Bronchial epithelial cell (primary cell): Measurements from ENCODE around the gene RNF213. TPM values are rescaled to one million over a fixed set of nuclear protein-coding genes. Genes with fewer than 3 reads are reported as not detected.
"Not testable (repeated sequence)": the region's sequence is repeated elsewhere in the genome, so short reads cannot be mapped to it uniquely, and the experiment has no call there.

Experiments
- DNase-seq: peaks from one replicate; pipeline ENCODE4 v3.0.0-alpha.2; 2010; ENCODE audit warnings: low read depth
- FAIRE-seq: peaks from 2 replicates; lab custom pipeline; 2011; peaks lifted over from hg19 to GRCh38; lab: Jason Lieb, UNC
- H3K27me3 ChIP-seq: 2 replicates; pipeline ENCODE4 v1.5.1; 2011; ENCODE audit warnings: low read length; ENCODE audit not compliant: control insufficient read depth, insufficient read depth
- H3K36me3 ChIP-seq: 2 replicates; pipeline ENCODE4 v1.5.1; 2011; ENCODE audit warnings: low read length; ENCODE audit not compliant: control insufficient read depth, insufficient read depth
- H3K4me3 ChIP-seq: 2 replicates; pipeline ENCODE4 v1.5.1; 2011; ENCODE audit warnings: mild to moderate bottlenecking, low read depth, low read length, control low read depth
- total RNA-seq: library from RNA; depleted of rRNA; stranded (reverse); fragments of >200 nt; gene quantifications from 2 replicates; pipeline ENCODE4 v1.2.1, GENCODE V29; 2014
- TF ChIP-seq, protein P1 (sequence below): IDR thresholded peaks from 2 replicates; pipeline ENCODE4 v1.5.1; 2011; ENCODE audit warnings: mild to moderate bottlenecking, moderate library complexity, low read length, control low read depth, inconsistent platforms; ENCODE audit not compliant: insufficient read depth, severe bottlenecking

The RNF213 gene
- total RNA-seq, 1 donor from 2014 or later, result 41.3 TPM

DNA sequence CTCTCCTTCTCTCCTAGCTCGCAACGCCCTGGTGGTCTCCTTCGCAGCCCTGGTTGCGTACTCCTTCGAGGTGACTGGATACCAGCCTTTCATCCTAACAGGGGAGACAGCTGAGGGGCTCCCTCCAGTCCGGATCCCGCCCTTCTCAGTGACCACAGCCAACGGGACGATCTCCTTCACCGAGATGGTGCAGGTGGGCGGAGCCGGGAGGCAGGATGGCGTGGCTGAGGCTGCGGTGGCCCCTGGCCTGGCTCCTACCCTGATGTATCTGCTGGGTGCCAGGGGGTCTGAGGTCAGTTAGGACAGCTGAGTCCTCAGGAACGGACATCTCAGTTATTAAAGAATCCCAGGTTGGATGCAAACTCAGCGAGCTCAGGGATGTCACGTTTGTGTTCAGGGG lies 23.7 kb upstream of the RNF213 start:
- H3K27me3 ChIP-seq, result no peaks in the 10 kb centered on the region
- no peak overlapping the region for H3K4me3 ChIP-seq
- FAIRE-seq (no peak), DNase-seq (no peak)
- H3K36me3 ChIP-seq, result no peaks in the 10 kb centered on the region
- TF ChIP-seq, protein P1, sequence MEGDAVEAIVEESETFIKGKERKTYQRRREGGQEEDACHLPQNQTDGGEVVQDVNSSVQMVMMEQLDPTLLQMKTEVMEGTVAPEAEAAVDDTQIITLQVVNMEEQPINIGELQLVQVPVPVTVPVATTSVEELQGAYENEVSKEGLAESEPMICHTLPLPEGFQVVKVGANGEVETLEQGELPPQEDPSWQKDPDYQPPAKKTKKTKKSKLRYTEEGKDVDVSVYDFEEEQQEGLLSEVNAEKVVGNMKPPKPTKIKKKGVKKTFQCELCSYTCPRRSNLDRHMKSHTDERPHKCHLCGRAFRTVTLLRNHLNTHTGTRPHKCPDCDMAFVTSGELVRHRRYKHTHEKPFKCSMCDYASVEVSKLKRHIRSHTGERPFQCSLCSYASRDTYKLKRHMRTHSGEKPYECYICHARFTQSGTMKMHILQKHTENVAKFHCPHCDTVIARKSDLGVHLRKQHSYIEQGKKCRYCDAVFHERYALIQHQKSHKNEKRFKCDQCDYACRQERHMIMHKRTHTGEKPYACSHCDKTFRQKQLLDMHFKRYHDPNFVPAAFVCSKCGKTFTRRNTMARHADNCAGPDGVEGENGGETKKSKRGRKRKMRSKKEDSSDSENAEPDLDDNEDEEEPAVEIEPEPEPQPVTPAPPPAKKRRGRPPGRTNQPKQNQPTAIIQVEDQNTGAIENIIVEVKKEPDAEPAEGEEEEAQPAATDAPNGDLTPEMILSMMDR, result no peak

DNA sequence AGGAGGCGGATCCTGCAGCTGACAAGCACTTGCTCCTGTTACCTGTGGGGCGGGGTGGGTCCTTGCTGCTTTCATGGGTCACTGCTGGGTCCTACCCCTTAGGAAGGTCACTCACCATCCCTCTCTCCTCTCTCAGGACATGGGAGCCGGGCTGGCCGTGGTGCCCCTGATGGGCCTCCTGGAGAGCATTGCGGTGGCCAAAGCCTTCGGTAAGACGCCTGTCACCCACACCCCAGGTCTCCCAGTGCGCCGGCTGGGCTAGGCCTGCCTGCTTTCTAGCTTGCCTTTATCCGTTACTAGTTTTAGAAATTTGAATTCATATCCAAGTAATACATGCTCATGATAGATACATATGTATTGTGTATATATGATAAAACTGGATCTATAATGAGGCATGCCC lies 23.3 kb upstream of the RNF213 start:
- FAIRE-seq, result no peak
- Histone ChIP-seq H3K36me3 (no peaks in the 10 kb centered on the region), H3K4me3 (no peak overlapping the region), H3K27me3 (no peaks in the 10 kb centered on the region)
- DNase-seq, result no peak
- TF ChIP-seq, protein P1, result no peak

DNA sequence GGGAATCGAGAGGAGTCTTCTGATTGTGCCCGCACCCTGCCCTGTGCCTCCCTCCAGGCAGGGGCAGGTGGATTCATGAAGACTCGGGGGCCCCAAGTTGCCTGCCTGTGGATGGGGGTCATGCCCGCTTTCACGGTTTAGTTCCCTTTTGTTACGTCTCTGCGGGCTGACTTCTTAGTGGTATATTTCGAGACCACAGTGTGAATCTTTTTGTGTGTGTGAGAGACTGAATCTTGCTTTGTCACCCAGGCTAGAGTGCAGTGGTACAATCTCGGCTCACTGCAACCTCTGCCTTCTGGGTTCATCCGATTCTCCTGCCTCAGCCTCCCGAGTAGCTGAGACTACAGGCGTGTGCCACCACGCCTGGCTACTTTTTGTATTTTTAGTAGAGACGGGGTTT lies 18.1 kb upstream of the RNF213 start:
- FAIRE-seq (no peak), DNase-seq (no peak)
- TF ChIP-seq, protein P1, result no peak
- Histone ChIP-seq H3K36me3 (no peaks in the 10 kb centered on the region), H3K4me3 (no peak overlapping the region), H3K27me3 (no peaks in the 10 kb centered on the region)

DNA sequence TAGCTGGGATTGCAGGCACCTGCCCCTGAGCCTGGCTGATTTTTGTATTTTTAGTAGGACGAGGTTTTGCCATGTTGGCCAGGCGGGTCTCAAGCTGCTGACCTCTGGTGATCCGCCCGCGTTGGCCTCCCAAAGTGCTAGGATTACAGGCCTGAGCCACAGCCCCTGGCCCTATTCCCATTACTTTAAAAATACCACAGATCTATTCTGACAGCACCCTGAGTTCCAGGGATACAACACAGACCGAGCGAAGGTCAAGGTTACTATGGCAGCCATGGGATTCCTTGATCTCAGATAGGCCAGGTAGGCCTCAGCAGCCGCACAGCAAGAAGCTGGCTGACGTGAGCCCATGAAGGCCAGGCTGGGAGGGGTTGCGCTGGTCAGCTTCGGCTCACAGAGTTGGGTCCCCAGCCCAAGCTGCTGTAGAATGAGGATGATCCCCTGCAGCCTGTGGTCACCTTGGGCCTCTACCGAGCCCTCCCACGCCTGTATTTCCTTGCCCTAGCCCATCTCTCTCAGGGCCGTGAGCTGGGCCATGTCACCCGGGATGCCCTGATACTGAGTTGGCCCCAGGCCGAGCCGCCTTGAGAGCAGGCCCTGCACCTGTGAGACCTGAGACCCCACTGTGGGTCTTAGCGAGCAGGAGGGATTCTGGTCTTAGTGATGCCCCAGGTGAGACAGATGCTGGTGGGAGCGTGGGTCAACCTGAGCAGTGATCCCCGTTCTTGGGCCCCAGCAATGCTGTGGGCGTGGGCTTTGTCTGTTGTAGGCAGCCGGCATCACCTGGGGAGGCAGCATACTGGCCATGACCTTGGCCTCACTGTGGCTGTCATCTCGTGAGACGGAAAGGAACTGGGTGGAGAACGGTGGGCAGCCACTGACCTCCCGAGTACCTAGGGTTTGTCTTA lies 16.9 kb upstream of the RNF213 start:
- no peak for FAIRE-seq
- no peaks in the 10 kb centered on the region for H3K36me3 ChIP-seq

DNA sequence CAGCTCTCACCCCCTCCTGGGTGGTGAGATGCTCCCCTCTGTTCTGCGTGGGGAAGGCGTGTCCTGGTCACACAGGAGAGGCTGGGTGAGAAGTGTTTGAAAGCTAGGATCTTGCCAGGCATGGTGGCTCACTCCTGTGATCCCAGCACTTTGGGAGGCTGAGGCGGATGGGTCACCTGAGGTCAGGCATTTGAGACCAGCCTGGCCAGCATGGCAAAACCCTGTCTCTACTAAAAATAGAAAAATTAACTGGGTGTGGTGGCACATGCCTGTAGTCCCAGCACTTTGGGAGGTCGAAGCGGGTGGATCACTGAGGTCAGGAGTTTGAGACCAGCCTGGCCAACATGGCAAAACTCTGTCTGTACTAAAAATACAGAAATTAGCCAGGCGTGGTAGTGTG lies 16.2 kb upstream of the RNF213 start:
- H3K27me3 ChIP-seq, DNase-seq, H3K4me3 ChIP-seq, FAIRE-seq, H3K36me3 ChIP-seq: not testable (repeated sequence)

More for the DNA sequence above, 16.9 kb upstream of the RNF213 start:
- Histone ChIP-seq H3K4me3 (no peak overlapping the region), H3K27me3 (no peaks in the 10 kb centered on the region)
- DNase-seq, result no peak
- TF ChIP-seq, protein P1, result no peak

DNA sequence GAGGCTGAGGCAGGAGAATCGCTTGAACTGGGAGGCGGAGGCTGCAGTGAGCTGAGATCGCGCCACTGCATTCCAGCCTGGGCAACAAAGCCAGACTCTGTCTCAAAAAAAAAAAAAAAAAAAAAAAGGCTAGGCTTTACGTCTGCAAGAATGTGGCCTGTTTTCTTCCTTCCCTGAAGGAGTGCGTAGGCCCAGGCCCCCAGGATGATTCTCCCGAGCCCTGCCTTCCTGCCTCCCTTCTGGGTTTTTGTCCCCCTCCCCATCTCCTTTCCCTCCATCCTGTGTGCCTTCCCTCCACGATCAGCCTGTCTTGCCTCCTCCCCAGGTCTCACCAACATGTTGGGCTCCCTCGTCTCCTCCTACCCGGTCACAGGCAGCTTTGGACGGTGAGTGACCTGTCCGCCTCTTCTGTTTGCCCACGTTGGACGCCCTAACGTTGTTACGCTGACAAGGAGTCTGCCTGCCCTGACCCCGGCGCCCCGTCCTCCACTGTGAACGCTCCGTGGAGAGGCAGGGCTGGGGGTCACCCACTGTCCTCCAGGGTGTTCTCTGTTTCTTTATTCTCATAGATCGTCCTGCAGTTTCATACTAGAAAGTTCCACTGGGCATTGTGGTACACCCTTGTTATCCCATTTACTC lies 15.7 kb upstream of the RNF213 start:
- FAIRE-seq (no peak), DNase-seq (no peak)
- TF ChIP-seq, protein P1, result no peak
- Histone ChIP-seq H3K4me3 (no peak overlapping the region), H3K27me3 (no peaks in the 10 kb centered on the region), H3K36me3 (no peaks in the 10 kb centered on the region)
